ENCODE measurements around the gene HACD3. TPM values are rescaled to one million over a fixed set of nuclear protein-coding genes. Genes with fewer than 3 reads are reported as not detected.

Gene HACD3
- total and polyA plus RNA-seq, 8 donors, result 7.0 to 128 (median 18.9) TPM

- Histone ChIP-seq H3K27me3 (no peaks in the 10 kb centered on the region), H3K4me1 (no peaks in the 10 kb centered on the region), H3K4me3 (no peak overlapping the region), H3K9me3 (no peaks in the 10 kb centered on the region), H3K27ac (no peak overlapping the region), H3K36me3 (peaks cover 22 to 95% (median 88%) of the 10 kb centered on the region in 4 donors)
- no peak for TF ChIP-seq EP300 (IDR thresholded peaks at IDR 0.05)
- TF ChIP-seq POLR2A (IDR thresholded peaks at IDR 0.05), result no peak
- TF ChIP-seq POLR2AphosphoS5 (IDR thresholded peaks at IDR 0.05), result no peak
- TF ChIP-seq CTCF (IDR thresholded peaks at IDR 0.05), result no peak
- DNase-seq, result no peak
- 84 to 96% (median 94%) methylated on average over 5 of the region's 5 CpGs for WGBS, 5 donors
- intact Hi-C loops (cut with DNase I; ENCODE audit: low total_unique reads), result no loop called here
These were observed 28.1 kb downstream of the HACD3 start for GRCh38 chr15:65558336-65558735.

DNA sequence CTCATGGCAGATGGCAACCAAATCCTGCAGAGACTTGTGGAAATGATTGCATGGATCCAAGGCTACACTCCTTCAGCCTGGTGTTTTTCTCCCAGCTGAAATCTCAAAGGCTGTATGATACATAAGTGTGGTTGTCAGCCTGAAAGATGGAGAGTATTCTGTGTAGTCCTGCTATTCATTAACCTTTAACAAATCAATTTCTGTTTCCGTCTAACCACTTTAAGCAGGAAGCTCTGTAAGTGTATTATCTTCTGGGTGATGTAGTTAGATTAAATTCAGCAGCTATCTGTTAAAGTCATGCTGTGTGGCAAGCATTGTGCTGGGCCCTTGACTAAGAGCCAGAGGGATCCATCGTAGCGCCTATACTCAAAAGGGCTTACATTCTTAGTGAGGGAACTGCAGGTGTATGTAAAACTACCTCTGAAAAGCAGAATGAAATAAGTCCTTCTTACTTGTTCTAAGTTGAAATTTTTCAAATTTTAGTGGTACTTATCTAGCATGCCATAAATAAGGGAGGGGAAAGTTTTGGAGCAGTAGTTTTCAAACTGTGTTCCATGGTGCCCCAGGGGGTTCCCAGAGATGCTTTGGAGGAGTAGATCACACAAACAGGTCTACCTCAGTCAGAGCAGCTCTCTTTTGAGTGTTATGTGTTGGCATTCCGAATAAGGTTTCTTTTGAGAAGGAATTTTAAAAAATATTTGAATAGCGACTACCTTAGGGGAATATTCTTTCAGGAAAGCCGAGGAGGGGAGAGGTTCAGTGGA lies 28.9 kb downstream of the HACD3 start:
- DNase-seq, result no peak
- 92 to 94% (median 93%) methylated on average over 6 of the region's 6 CpGs for WGBS, 5 donors
- Histone ChIP-seq H3K9me3 (no peaks in the 10 kb centered on the region), H3K27ac (no peak overlapping the region), H3K4me1 (no peaks in the 10 kb centered on the region), H3K4me3 (no peak overlapping the region), H3K27me3 (no peaks in the 10 kb centered on the region), H3K36me3 (peaks cover 26 to 97% (median 90%) of the 10 kb centered on the region in 4 donors)
- intact Hi-C loops (cut with DNase I; ENCODE audit: low total_unique reads), result no loop called here
- TF ChIP-seq POLR2AphosphoS5 (IDR thresholded peaks at IDR 0.05) (no peak), CTCF (IDR thresholded peaks at IDR 0.05) (no peak), POLR2A (IDR thresholded peaks at IDR 0.05) (no peak), EP300 (IDR thresholded peaks at IDR 0.05) (no peak)

GRCh38 chr15:65559941-65560340 lies 29.7 kb downstream of the HACD3 start:
- no peaks in the 10 kb centered on the region for H3K27me3 ChIP-seq
- intact Hi-C loops (cut with DNase I; ENCODE audit: low total_unique reads), result no loop called here
- H3K4me1 ChIP-seq, result no peaks in the 10 kb centered on the region
- no peak overlapping the region for H3K27ac ChIP-seq
- H3K36me3 ChIP-seq, result peaks cover 29 to 97% (median 91%) of the 10 kb centered on the region in 4 donors
- H3K9me3 ChIP-seq, result no peaks in the 10 kb centered on the region
- H3K4me3 ChIP-seq, result no peak overlapping the region
- no peak for DNase-seq
- no peak for TF ChIP-seq POLR2A (IDR thresholded peaks at IDR 0.05)
- TF ChIP-seq EP300 (IDR thresholded peaks at IDR 0.05), result no peak
- no peak for TF ChIP-seq POLR2AphosphoS5 (IDR thresholded peaks at IDR 0.05)
- TF ChIP-seq CTCF (IDR thresholded peaks at IDR 0.05), result no peak

DNA sequence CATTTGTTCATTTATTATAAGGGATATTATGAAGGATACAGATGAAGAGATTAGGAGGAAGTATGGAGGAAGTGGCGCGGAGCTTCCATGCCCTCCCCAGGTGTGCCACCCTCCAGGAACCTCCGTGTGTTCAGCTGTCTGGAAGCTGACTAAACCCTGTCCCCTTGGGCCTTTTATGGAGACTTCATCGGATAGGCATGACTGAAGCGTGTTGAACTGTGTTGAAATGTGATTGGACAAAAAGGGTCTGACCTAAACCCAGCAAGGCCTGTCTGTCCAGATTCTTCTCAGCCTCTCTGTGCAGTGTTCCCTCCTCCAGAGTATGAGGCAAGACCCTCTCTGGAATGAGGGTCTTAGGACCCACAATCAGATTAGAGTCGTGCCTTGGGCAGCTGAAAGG lies 31.7 kb downstream of the HACD3 start:
- Histone ChIP-seq H3K36me3 (peaks cover 38 to 97% (median 91%) of the 10 kb centered on the region in 4 donors), H3K4me1 (no peaks in the 10 kb centered on the region), H3K27me3 (no peaks in the 10 kb centered on the region), H3K4me3 (no peak overlapping the region), H3K9me3 (no peaks in the 10 kb centered on the region), H3K27ac (no peak overlapping the region)
- TF ChIP-seq EP300 (IDR thresholded peaks at IDR 0.05), result no peak
- 91 to 97% (median 96%) methylated on average over 6 of the region's 6 CpGs for WGBS, 5 donors
- intact Hi-C loops (cut with DNase I; ENCODE audit: low total_unique reads), result no loop called here
- no peak for DNase-seq

DNA sequence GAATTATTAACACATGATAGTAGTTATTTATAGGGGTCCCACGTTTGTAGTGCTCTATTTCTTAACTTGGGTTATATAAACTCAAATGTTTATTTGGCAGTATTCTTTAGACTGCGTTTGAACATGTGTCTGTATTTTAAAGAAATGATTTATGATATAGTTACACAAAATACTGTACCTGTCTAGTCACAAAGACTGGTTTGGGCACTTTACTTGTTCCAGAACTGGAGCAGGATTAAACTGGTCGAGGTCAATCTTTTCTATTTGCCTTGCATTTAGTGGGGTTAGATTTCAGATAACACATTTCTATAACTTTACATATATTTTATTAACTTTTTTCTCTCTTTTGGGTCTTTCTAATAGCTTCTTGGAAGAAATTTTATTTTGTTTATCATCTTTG lies 39.5 kb downstream of the HACD3 start:
- no peak for TF ChIP-seq CTCF (IDR thresholded peaks at IDR 0.05)
- TF ChIP-seq EP300 (IDR thresholded peaks at IDR 0.05), result no peak
- no peak for TF ChIP-seq POLR2AphosphoS5 (IDR thresholded peaks at IDR 0.05)
- no peak for TF ChIP-seq POLR2A (IDR thresholded peaks at IDR 0.05)
- intact Hi-C loops (cut with DNase I; ENCODE audit: low total_unique reads), result no loop called here
- Histone ChIP-seq H3K4me3 (no peak overlapping the region), H3K27me3 (no peaks in the 10 kb centered on the region), H3K36me3 (peaks cover 32 to 98% (median 92%) of the 10 kb centered on the region in 4 donors), H3K4me1 (no peaks in the 10 kb centered on the region), H3K27ac (no peak overlapping the region), H3K9me3 (no peaks in the 10 kb centered on the region)
- 36 to 55% (median 43%) methylated on average over 3 of the region's 3 CpGs for WGBS, 5 donors
- peak in 1 of 2 donors; percentile 55 for DNase-seq
